NCI-H1694 treated with DMSO at 0.1 percent for 48 hours (cell line): Measurements from ENCODE around the gene ARHGEF7.

Experiments used
- DNase-seq: peaks from one replicate; lab custom pipeline; 2025; lab: John Stamatoyannopoulos, UW

ARHGEF7 gene

DNA sequence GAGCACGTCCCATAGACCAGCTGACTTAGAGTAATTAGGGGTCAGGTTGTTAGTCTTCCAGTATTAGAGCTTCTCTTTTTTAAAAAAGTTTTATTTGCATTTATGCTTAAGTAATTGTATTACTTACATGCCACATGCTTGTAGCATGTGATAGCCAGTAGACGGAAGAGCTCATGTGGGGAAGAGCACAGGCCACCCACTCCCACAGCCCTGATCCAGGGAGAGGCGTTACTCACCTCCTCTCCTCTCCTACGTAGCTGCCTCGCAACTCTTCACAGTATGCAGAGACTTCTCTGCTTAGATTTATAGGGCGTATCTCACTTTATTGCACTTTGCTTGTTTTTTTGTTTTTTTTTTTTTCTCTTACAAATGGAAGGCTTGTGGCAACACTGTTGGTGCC is 110.1 kb downstream of the ARHGEF7 start:
- no peak for DNase-seq

GRCh38 chr13:111225810-111226546 is 110.9 kb downstream of the ARHGEF7 start:
- no peak for DNase-seq

DNA sequence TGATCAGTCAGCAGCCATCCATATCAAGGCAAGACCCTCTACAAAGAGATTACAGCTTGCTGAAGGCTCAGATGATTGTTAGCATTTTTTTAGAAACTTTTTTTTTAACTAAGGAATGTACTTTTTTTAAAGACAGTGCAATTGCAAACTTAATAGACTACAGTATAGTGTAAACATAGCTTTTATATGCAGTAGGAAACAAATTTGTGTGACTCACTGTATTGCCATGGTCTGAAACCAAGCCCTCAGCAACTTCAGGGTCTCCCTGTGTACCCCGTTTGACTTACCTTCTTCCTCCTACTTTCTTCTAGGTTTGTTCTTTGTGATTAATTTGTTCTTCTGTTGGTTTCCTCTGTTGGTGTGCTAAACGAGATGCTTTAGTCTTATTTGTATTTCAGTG is 112.3 kb downstream of the ARHGEF7 start:
- no peak for DNase-seq

DNA sequence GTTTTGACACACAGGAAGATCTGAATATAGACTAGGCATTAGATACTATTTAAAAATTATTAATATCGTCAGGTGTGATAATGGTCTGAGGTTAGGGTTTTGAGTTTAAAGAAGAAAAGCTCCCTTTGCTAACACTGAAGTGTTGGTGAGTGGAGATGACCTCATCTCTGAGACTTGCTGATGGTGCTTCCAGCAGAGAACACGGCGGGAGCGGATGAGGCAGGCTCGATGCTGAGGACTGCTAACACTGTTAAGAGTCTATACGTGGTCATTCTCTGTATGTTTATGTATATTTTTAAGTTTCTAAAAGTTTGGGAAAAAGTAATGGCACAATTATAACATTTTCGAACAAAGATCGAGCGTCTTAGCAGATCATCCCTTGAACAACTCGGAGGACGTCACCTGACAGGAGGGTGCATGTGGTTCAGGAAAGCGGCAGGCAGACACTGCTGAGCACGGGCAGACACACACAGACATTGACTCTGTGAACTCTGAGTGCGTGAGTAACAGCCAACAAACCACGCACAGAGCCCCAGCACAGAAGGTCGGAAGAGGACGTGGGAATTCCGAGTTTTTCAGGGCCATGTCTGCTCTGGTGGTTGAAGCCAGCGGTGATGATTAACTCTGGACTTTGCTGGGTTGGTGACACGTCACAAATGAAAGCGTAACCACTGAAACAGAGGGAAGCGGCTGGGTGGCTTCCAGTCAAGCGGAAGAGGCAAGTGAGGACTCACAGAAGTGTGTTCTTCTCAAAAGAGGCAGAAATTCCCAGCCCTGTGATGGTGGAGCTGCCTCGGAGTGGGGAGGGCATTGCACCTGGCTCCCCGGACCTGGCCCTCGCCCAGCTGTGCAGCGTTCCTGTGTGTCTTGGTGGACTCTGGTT is 113.4 kb downstream of the ARHGEF7 start:
- no peak for DNase-seq

- no peak for DNase-seq
These were observed 115.3 kb downstream of the ARHGEF7 start for GRCh38 chr13:111230385-111230930.

DNA sequence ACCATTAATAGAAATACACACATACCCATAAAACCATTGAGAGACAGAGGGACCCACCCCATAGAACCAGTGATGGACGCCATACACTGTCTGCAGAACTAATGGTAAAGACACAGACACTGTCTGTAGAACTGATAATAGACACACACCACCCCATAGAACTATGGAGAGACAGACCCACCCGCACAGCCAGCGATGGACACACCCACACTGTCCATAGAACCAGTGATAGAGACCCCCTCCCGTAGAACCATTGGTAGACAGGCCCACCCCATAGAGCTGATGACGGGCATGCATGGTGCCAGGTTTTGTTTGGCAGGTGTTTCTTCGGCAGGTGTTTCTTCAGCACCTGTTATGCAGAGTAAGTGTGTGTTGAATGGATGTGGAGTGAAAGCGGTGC is 117.1 kb downstream of the ARHGEF7 start:
- no peak for DNase-seq

- DNase-seq = no peak
These were observed 118.0 kb downstream of the ARHGEF7 start for GRCh38 chr13:111233080-111233479.

DNA sequence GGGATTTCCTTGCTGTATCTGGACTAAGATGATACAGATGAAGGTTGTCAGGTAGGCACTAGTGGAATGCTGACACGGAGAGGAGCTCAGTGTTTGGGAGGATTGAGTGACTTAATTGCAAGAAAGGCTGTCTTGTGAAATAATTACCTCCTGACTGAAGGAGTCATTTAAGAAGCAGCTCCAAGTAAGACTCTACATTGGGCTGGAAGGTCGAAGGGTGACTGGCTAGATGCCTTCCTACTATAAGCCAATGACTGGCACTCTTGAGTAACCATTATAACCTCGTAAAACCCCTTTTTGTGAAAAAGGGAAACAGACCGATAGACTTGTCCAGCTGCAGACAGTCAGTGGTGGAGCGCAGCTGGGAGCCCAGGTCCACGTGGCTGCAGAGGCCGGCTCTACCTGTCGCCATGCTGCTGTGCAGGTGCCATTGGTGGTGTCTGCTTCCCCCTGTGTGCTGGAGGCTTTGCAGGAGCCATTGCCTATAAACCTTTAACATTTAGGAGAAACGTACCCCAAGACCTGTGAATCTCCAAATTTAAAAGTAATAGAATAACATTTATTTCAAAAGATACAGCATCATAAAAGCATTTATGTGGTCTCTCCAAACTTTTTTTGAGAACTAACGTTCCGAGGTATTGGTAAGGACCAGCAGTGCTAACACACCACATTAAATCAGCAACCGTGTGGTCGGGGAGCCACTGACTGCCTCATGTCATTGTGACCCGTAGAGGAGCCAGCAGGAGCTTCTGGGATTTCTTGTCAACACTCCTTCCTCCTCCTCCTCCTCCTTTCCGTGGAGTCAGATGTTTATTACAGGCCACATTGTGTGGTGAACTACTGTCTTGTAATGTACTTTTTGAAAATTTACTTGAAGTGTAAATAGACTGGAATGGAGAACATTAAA is 124.9 kb downstream of the ARHGEF7 start:
- no peak for DNase-seq

- no peak for DNase-seq
These were observed 126.1 kb downstream of the ARHGEF7 start for GRCh38 chr13:111241006-111241755.

- DNase-seq = no peak
These were observed 126.8 kb downstream of the ARHGEF7 start for GRCh38 chr13:111241862-111242261.

DNA sequence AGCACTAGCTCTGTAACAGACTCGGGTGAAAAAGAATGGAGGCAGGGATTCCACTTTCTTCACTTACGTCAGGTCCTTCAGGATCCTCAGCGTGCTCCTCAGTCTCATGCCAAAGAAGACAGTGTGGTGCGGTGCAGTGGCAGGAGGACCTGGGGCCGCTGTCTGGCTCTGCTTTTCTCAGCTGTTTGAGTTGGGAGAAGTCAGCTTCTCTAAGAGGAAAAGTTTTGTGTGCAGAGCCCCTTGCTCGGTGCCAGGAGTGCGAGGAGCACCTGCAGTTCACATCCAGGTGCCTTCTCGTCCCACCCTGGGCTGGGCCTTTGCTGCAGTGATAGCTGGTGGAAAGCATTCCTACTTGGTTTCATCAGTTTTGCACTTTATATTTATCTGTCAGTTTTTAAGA is 127.5 kb downstream of the ARHGEF7 start:
- no peak for DNase-seq

- no peak for DNase-seq
These were observed 128.9 kb downstream of the ARHGEF7 start for GRCh38 chr13:111243981-111244380.

- DNase-seq = no peak
These were observed 130.7 kb downstream of the ARHGEF7 start for GRCh38 chr13:111245576-111246384.

GRCh38 chr13:111247552-111247951 is 132.4 kb downstream of the ARHGEF7 start:
- DNase-seq = no peak

DNA sequence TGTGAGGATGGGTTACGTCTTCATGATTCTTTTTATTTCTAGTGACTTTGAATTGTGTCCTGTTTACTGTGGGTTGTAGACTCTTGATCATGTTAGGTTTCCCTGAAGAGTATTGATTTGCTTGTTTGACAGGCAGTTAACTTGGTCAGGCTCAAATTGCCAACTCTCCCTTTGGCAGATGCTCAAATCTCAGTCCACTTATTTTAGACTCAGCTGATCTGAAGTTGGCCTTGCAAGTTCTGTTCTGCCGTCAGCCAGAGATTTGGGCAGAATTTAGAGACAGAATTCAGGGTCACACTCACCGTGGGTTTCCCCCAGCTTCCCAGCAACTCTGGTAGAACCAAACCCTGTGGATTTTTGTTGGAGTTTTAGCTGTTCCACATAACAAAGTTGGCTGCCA is 133.7 kb downstream of the ARHGEF7 start:
- DNase-seq = no peak

DNA sequence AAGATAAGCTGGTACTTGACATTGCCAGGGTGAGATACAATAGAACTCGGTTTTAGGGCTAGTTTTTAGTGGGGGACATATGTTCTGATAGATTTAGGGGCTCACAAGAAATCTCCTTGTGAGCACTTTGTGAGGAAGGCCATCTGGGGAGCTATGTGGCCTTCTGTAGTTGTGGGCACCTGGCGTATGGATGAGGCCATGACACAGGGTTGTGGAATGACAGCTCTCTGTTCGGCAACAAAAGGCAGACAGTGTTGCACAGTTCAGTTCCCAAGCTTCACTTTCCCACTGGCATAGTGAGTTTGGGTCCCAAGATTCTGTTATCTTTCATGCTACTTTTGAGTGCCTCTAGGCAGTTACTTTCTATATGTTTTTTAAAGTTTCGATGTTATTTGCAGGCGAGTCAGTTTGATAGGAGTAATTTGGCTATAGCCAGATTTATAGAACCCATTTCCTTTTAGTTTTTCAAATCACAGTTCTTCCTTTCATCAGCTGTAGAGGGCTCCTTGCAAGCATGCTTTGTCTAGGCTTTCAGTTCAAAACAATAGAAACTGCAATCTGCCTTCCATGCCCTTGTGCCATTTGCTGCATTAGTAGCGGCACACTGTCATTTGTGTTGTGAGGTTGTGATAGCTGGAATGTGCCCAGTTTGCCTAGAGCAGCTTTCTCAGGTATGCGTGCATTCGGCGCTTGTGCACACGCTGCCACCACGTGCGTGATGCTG is 134.7 kb downstream of the ARHGEF7 start:
- DNase-seq = no peak

DNA sequence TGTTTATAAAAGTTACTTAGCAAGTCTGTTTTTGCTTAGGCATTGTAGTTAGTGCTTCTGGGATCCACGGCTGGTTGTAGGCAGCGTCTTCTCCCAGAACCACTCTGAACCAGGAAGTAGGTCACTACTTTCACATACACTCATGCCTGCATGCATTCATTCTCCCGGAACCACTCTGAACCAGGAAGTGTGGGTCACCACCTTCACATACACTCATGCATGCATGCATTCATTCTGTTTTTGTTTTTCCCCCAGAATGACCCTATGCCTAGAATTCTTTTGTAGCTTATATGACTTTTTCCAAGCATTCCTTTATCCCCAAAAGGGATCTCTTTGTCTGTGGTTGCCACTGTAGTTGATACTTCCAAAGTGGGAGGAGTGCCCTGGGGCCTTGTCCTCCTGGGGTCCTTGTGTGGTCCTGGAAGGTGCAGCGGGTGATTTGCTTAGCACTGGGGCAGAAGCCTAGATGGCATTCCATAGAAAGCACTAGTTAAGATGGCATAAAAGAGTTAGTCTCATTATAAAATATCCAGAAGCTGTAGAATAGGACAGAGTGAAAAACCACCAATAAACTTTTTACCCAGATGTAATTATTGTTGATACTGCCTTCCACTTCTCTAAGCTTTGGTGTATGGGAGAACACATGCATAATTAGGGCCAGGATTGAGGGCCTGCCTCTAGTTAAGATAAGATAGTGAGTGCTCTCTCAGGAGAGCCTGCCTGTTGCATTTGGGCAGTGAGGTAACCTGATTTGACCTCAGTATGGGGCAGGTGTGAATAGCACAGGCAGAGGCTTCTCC is 136.7 kb downstream of the ARHGEF7 start:
- no peak for DNase-seq

DNA sequence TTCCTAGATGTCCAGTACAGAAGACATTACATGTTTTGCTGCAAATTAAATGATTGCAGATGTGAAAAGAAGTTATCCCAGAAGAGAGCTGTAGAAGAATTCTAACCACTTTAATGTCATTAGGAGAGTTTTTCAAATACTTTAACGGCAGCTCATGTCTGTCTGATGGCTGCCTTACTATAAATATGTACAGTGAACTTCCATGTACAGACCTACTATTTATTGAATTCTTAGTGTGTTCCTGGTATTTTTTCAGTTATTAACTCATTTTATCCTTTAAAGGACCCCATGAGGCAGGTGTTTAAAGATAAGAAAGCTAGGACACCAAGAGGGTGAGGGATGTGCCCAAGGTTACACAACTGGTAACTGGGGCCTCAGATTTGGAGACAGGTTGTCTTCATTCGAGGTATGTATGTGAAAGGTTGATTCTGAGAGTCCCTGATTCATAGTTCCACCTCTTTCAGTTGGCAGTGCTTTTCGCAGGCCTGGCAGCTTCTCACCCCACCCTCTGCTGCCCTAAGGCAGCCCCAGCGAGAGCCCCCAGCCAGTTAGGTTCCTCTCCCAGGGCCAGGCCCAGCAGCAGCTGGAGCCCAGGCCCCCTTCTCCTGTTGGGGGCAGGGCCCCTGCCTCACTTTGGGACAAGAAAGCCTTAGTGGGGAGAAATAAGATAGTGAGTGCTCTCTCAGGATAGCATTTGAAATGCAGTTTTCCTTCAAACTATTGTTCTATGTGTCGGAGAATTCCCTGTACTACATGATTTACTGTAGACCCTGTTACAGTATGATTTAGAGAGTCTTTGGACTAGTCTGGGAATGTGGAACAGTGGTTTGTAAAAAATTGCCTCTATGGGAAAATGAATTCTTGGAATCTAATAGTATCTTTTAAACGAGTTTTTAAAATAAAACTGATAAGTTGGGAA is 137.6 kb downstream of the ARHGEF7 start:
- no peak for DNase-seq
